GM18498 (cell line): Measurements from ENCODE around the gene GRAMD1B.
"Not testable (repeated sequence)": the region's sequence is repeated elsewhere in the genome, so short reads cannot be mapped to it uniquely, and the experiment has no call there.

ENCODE experiments used
- ATAC-seq: cut with Tn5 transposase; IDR thresholded peaks from one replicate; pipeline ENCODE4 v1.9.1; 2021; ENCODE audit warnings: mild to moderate bottlenecking, moderate library complexity; ENCODE audit not compliant: unreplicated experiment

GRAMD1B gene

GRCh38 chr11:123439616-123440015 lies 9.5 kb downstream of the GRAMD1B start:
- no peak for ATAC-seq

- ATAC-seq: no peak
Measured at GRCh38 chr11:123441161-123441560, 11.1 kb downstream of the GRAMD1B start.

GRCh38 chr11:123443851-123444623 lies 14.0 kb downstream of the GRAMD1B start:
- ATAC-seq: no peak

GRCh38 chr11:123448823-123449222 lies 18.8 kb downstream of the GRAMD1B start:
- no peak for ATAC-seq

GRCh38 chr11:123449436-123449835 lies 19.4 kb downstream of the GRAMD1B start:
- ATAC-seq: no peak

GRCh38 chr11:123450623-123451022 lies 20.6 kb downstream of the GRAMD1B start:
- ATAC-seq: no peak

GRCh38 chr11:123451183-123451781 lies 21.2 kb downstream of the GRAMD1B start:
- ATAC-seq: no peak

- no peak for ATAC-seq
Measured at GRCh38 chr11:123452794-123453193, 22.7 kb downstream of the GRAMD1B start.

GRCh38 chr11:123454060-123454651 lies 24.1 kb downstream of the GRAMD1B start:
- no peak for ATAC-seq

DNA sequence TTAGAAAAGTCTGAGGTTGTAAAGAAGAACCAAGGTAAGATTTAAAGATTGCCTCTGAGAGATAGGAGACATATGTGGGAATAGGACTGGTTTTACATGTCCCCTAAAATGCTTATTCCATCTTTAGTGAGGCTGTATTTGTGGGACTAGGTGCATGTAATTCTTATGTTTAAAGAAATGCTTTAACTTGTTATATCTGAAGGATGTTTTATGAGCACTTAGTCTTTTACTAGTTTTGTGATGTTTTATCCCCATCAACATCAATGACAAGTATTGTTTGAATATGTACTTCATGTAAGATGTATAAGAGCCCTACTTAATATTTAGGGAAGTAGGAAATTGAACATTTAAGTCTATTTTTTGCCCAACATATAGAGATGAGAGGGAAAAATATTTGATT lies 24.7 kb downstream of the GRAMD1B start:
- ATAC-seq: no peak

- not testable (repeated sequence) for ATAC-seq
Measured at GRCh38 chr11:123456448-123456847, 26.4 kb downstream of the GRAMD1B start.

DNA sequence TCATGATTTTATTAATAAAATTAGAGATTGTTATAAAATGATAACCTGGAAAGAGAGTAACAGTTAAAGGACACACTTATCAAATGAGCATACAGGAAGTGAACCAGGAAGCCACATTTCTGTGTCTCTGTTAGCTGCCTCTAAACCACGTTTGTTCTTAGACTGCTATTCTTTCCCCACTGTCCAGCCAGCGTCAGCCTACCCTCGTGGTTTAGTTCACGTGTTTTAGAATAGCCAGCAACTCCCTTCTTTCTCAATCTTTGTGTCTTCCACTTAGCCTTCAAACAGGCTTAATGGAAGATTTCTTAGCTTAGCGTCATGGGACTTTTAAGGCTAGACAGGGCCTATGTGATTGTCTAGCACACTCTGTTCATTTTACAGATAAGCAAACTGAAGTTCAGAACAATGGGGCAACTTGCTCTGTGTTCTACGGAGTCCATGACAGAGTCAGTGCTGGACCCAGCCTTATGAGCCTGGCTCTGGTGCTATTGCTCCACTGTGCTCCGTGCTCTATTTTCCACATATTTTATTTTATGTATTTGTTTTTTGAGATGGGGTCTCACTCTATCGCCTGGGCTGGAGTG lies 27.2 kb downstream of the GRAMD1B start:
- no peak for ATAC-seq

GRCh38 chr11:123458501-123458900 lies 28.4 kb downstream of the GRAMD1B start:
- ATAC-seq: no peak

DNA sequence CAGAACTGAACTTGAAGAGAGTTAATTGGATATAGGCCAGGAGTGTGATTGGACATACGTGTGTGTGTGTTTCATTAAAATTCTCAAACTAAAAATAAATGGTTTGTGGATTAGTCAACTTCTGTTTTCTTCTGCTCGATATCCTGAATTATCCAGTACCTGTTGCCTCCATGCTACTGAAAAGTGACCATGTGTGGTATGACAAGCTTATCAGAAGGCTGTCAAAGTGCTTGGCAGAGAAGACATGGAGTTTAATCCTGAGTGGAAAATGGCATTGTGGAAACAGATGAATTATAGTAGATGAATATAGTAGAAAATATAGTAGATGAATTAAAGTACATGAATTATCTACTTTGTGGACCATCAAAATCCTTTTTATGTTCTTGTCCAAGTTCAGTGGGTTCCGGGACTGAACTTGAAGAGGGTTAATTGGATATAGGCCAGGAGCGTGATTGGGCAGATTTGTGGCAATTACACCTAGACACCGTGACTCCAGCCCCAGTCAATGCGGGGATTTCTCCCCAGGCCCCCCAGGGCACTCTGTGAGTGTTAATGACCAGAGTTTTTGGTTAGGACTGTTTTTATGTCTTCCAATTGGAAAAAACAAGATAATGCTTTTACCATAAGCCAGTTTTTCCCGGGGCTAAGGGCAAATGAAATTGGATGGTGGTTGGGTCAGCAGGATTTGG lies 30.1 kb downstream of the GRAMD1B start:
- no peak for ATAC-seq

- no peak for ATAC-seq
Measured at GRCh38 chr11:123461164-123461563, 31.1 kb downstream of the GRAMD1B start.

GRCh38 chr11:123465667-123466066 lies 35.6 kb downstream of the GRAMD1B start:
- ATAC-seq: not testable (repeated sequence)

- ATAC-seq: not testable (repeated sequence)
Measured at GRCh38 chr11:123466172-123466571, 36.1 kb downstream of the GRAMD1B start.

DNA sequence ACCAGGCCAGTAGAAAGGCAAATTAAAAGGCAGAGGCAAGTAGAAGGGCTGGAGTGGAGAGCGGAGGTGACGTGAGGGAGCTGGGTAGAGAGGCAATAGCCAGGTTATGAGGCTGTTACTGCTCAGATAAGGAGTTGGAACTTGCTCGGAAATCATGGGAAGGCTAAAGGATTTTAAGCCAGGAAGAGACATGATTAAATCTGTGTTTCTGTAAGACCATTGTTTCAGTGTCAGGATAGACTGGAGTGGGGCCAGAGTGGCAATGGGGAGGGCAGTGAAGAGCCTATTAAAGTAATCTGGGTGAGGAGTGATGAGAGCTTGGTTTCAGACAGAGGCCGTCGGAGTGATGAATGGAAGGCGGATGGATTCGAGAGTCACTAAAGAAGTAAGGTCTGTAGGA lies 39.0 kb downstream of the GRAMD1B start:
- ATAC-seq: no peak

DNA sequence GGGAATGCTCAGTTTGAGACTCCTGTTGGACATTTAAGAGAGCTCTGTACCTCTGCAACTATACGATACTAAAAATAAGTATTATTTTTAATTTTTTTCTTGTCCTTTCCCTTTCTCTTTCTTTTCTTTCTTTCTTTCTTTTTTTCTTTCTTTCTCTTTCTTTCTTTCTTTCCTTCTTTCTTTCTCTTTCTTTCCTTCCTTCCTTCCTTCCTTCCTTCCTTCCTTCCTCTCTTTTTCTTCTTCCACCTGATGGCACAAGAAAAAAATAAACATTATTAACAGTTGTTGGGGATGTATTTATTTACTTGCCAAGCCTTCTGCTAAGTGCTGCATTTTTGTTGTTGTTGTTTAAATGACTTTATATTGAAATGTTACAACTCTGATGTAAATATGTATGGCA lies 39.5 kb downstream of the GRAMD1B start:
- no peak for ATAC-seq

GRCh38 chr11:123470842-123471241 lies 40.8 kb downstream of the GRAMD1B start:
- no peak for ATAC-seq

DNA sequence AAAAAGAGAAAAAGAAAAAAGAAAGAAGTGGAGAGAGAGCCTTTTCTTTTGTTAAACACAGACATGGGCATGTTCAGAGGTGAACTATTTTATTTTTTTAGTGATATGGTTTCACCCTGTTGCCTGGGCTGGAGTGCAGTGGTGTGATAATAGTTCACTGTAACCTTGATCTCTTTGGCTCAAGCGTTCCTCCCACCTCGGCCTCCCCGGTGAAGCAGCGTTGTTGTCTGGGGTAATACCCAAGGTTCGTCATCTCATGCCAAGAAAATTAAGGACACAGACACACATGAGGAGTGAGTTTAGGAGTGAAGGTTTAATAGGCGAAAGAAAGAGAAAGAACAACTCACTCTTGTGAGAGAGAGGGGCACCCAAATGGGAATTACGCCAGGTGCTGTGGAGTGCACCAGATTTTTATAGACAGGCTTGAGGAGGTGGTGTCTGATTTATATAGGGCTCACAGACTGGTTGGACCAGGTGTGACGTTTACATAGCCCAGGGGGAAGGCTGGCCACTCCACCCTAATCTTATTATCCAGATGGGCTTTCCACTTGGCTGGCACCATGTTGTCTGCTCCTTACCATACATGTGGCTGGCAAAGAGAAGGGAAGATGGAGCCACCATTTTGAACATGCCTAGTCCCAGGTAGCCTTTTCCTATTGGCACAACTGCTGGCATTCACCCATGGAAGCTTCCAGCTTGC lies 42.3 kb downstream of the GRAMD1B start:
- ATAC-seq: no peak
